Measurements from ENCODE around the gene NUP205. TPM values are rescaled to one million over a fixed set of nuclear protein-coding genes. Genes with fewer than 3 reads are reported as not detected.

The NUP205 gene
- total and polyA plus RNA-seq, 2 of the 13 experiments (the other 11 are each of a cell fraction or from before 2014, with no cell fraction given) = 46.2 to 87.2 TPM

DNA sequence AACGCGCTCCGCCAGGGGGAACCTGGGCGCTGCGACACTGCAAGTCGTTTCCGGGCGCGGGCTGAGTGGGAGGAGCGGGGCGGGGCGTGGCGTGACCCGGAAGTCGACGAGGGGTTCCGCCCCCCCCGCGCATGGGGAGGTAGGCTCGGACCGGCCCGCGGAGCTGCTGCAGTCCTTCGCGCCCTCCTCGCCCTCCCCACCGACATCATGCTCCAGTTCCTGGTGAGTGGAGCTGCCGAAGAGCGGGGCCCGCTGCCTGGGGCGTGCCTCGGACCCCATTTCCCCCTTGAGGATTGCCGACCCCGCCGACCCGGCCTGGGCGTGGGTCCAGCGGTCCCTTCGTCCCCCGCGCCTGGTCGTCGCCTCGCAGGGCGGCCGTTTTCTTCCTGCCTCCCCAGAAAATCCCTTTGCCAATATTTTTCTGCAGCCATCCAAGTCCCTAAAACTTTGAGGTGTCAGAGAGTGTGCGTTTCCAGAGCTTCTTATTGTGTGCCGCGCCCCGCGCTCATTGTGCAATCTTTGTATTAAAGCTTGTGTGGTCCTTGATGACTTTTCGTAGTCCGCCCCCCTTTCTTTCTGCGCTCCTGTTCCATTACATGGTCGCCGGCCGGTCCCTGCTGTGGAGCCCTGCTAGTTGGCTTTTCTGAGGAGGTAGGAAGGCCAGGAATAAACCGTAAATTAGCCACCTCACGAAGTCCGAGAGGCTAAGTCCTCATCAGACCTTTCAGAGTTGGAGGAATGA is 104.8 kb downstream of the NUP205 start, which contains the start of gene STMP1 (continued):
- TF ChIP-seq USF2 (IDR thresholded peaks at IDR 0.05; ENCODE audit: low read depth, low read length) (no peak), USF2 (CRISPR knock-in tag; IDR thresholded peaks at IDR 0.05; ENCODE audit: borderline replicate concordance) (0 out of 2 replicates have a peak, but pooled peaks have one; percentile 41), BCL3 (CRISPR knock-in tag; IDR thresholded peaks at IDR 0.05) (peak; percentile 62; the same call in 1 of the 2 replicates), HNRNPUL1 (IDR thresholded peaks at IDR 0.05; ENCODE audit: low read depth, low read length) (peak; percentile 74; the same call in 1 of the 2 replicates), ZIK1 (CRISPR knock-in tag; IDR thresholded peaks at IDR 0.05; ENCODE audit: borderline replicate concordance, low read depth) (no peak), ZSCAN21 (CRISPR knock-in tag; IDR thresholded peaks at IDR 0.05; ENCODE audit: borderline replicate concordance) (peak; percentile 84; the same call in 1 of the 2 replicates), GATAD1 (CRISPR knock-in tag; IDR thresholded peaks at IDR 0.05) (peak; percentile 90), ZNF704 (CRISPR knock-in tag; IDR thresholded peaks at IDR 0.05; ENCODE audit: borderline replicate concordance) (peak; percentile 63; the same call in 1 of the 2 replicates), CHD4 (IDR thresholded peaks at IDR 0.05; ENCODE audit: borderline replicate concordance, low read length) (no peak), ZNF598 (CRISPR knock-in tag; IDR thresholded peaks at IDR 0.05; ENCODE audit: borderline replicate concordance) (no peak), IKZF4 (CRISPR knock-in tag; IDR thresholded peaks at IDR 0.05; ENCODE audit: borderline replicate concordance, low read depth, not compliant biosample characterization) (peak; percentile 63), ISX (CRISPR knock-in tag; conservative IDR thresholded peaks at IDR 0.05) (no peak), ZNF570 (CRISPR knock-in tag; IDR thresholded peaks at IDR 0.05; ENCODE audit: borderline replicate concordance) (no peak), KDM5B (CRISPR knock-in tag; IDR thresholded peaks at IDR 0.05; ENCODE audit: borderline replicate concordance) (peak; percentile 91), MIXL1 (CRISPR knock-in tag; IDR thresholded peaks at IDR 0.05) (peak; percentile 13; the same call in 1 of the 2 replicates), ZNF382 (CRISPR knock-in tag; IDR thresholded peaks at IDR 0.05; ENCODE audit: borderline replicate concordance) (no peak), ESRRA (CRISPR knock-in tag; IDR thresholded peaks at IDR 0.05; ENCODE audit: low read depth) (peak; percentile 60; the same call in 1 of the 2 replicates), KLF13 (CRISPR knock-in tag; IDR thresholded peaks at IDR 0.05) (0 out of 2 replicates have a peak, but pooled peaks have one; percentile 14), SOX13 (IDR thresholded peaks at IDR 0.05) (no peak), SOX13 (CRISPR knock-in tag; conservative IDR thresholded peaks at IDR 0.05 in 1 of 2, IDR thresholded peaks at IDR 0.05 in 1 of 2) (peak in 1 of 2 experiments; percentile 46; a peak in 1 of 4 replicates), ZSCAN20 (CRISPR knock-in tag; IDR thresholded peaks at IDR 0.05; ENCODE audit: borderline replicate concordance) (peak; percentile 75; the same call in 1 of the 2 replicates), ZNF484 (CRISPR knock-in tag; IDR thresholded peaks at IDR 0.05; ENCODE audit: borderline replicate concordance, low read depth) (no peak)
- TF ChIP-seq, protein P1, sequence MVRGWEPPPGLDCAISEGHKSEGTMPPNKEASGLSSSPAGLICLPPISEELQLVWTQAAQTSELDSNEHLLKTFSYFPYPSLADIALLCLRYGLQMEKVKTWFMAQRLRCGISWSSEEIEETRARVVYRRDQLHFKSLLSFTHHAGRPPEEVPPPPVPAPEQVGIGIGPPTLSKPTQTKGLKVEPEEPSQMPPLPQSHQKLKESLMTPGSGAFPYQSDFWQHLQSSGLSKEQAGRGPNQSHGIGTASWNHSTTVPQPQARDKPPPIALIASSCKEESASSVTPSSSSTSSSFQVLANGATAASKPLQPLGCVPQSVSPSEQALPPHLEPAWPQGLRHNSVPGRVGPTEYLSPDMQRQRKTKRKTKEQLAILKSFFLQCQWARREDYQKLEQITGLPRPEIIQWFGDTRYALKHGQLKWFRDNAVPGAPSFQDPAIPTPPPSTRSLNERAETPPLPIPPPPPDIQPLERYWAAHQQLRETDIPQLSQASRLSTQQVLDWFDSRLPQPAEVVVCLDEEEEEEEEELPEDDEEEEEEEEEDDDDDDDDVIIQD (CRISPR knock-in tag; IDR thresholded peaks at IDR 0.05; ENCODE audit: low read depth) = no peak

Measured in HepG2 (cell line).